Motor neuron (in vitro differentiated cells): ENCODE data around the gene KRTAP5-11. TPM values are rescaled to one million over a fixed set of nuclear protein-coding genes. Genes with fewer than 3 reads are reported as not detected.
"Not testable (repeated sequence)": the region's sequence is repeated elsewhere in the genome, so short reads cannot be mapped to it uniquely, and the experiment has no call there.

Experiments
- ATAC-seq, 8 experiments: fragments of 200-7000 bp; cut with Tn5 transposase; replicated peaks in 6 of 8; 2 replicates each; pipeline ENCODE4 v1.8.0; 2021; ENCODE audit warnings: mild to moderate bottlenecking in 8 of 8, moderate library complexity in 8 of 8
- H3K27ac ChIP-seq, 2 donors: fragments of 250-450 bp; sonication (Bioruptor Pico); 2 replicates each; pipeline ENCODE4 v1.9.0; 2021; ENCODE audit warnings: antibody characterized with exemption in 2 of 2, mild to moderate bottlenecking in 2 of 2, moderate library complexity in 1 of 2
- H3K4me1 ChIP-seq, 2 donors: fragments of 250-450 bp; sonication (Bioruptor Pico); replicated peaks in 1 of 2; 2 replicates each; pipeline ENCODE4 v1.6.1; 2021; ENCODE audit warnings: antibody characterized with exemption in 2 of 2, mild to moderate bottlenecking in 2 of 2, moderate library complexity in 1 of 2
- H3K4me3 ChIP-seq, 5 donors: fragments of 250-450 bp; sonication (Bioruptor Pico); 2 replicates each; pipeline ENCODE4 v1.9.0; 2021; ENCODE audit warnings: antibody characterized with exemption in 5 of 5, mild to moderate bottlenecking in 5 of 5, moderate library complexity in 4 of 5
- WGBS, 10 experiments: fragments of 450-650 bp; shearing (Covaris generic); methylation state at CpG; one replicate each; pipeline ENCODE4 v1.0.0; 2022; 5-methylcytosine and 5-hydroxymethylcytosine counted together
- in situ Hi-C, 9 experiments: fragments of 400-800 bp; cut with MboI; loops; one replicate each; pipeline ENCODE4 v1.15.0; 2021; ENCODE audit warnings: low sequenced_read_pairs in 9 of 9, low pct_unique_long_range_greater_than_20kb in 2 of 9; ENCODE audit not compliant: unreplicated experiment in 9 of 9
- total RNA-seq, 8 experiments: library from RNA; unstranded; fragments of 300-600 nt; gene quantifications; 2 replicates each; pipeline versions ENCODE4 v1.2.3 to v1.2.4, GENCODE V29; 2022

KRTAP5-11 gene
- total RNA-seq, 8 experiments from 2014 or later, result 0.76 TPM; not detected in 7

- H3K4me3 ChIP-seq, H3K4me1 ChIP-seq, in situ Hi-C loops, H3K27ac ChIP-seq, ATAC-seq: not testable (repeated sequence)
- 4% methylated on average over 9 of the region's 48 CpGs; no CpG with 5 or more reads in 9 of the 10 experiments for WGBS, 10 experiments
These were observed 24.3 kb upstream of the KRTAP5-11 start for GRCh38 chr11:71606853-71607519.

- H3K4me3 ChIP-seq, H3K4me1 ChIP-seq, H3K27ac ChIP-seq, in situ Hi-C loops, ATAC-seq: not testable (repeated sequence)
- no CpG with 5 or more reads among the region's 17 CpGs for WGBS, 10 experiments
These were observed 22.3 kb upstream of the KRTAP5-11 start for GRCh38 chr11:71604798-71605488.

GRCh38 chr11:71603221-71603620 lies 20.5 kb upstream of the KRTAP5-11 start:
- H3K4me3 ChIP-seq, H3K4me1 ChIP-seq, ATAC-seq, in situ Hi-C loops, H3K27ac ChIP-seq: not testable (repeated sequence)
- 0% methylated on average over 1 of the region's 11 CpGs; no CpG with 5 or more reads in 9 of the 10 experiments for WGBS, 10 experiments

GRCh38 chr11:71589546-71589920 lies 6.9 kb upstream of the KRTAP5-11 start:
- H3K4me1 ChIP-seq, H3K27ac ChIP-seq, H3K4me3 ChIP-seq, ATAC-seq, in situ Hi-C loops: not testable (repeated sequence)
- 0 to 83% (median 61%) methylated on average over 1 to 7 of the region's 8 CpGs; no CpG with 5 or more reads in 6 of the 10 experiments for WGBS, 10 experiments

GRCh38 chr11:71588822-71589545 lies 6.3 kb upstream of the KRTAP5-11 start:
- H3K4me3 ChIP-seq, ATAC-seq, H3K4me1 ChIP-seq, H3K27ac ChIP-seq, in situ Hi-C loops: not testable (repeated sequence)
- 33 to 91% (median 55%) methylated on average over 1 to 5 of the region's 11 CpGs; no CpG with 5 or more reads in 4 of the 10 experiments for WGBS, 10 experiments

- H3K4me1 ChIP-seq, H3K4me3 ChIP-seq, ATAC-seq, in situ Hi-C loops, H3K27ac ChIP-seq: not testable (repeated sequence)
- 33 to 100% (median 86%) methylated on average over 1 of the region's 4 CpGs; no CpG with 5 or more reads in 5 of the 10 experiments for whole genome bisulfite sequencing, 10 experiments
These were observed 5.6 kb upstream of the KRTAP5-11 start for GRCh38 chr11:71588314-71588713.

- 20 to 100% (median 70%) methylated on average over 1 to 5 of the region's 5 CpGs for WGBS, 10 experiments
- H3K4me3 ChIP-seq, in situ Hi-C loops, ATAC-seq, H3K27ac ChIP-seq, H3K4me1 ChIP-seq: not testable (repeated sequence)
These were observed 3.0 kb upstream of the KRTAP5-11 start for GRCh38 chr11:71585673-71586072.

GRCh38 chr11:71582969-71583368 lies 294 bp upstream of the KRTAP5-11 start:
- ATAC-seq, in situ Hi-C loops: not testable (repeated sequence)
- WGBS, 10 experiments, result 33 to 100% (median 92%) methylated on average over 2 of the region's 2 CpGs; no CpG with 5 or more reads in 3 of the 10 experiments

GRCh38 chr11:71581826-71582225 lies 849 bp downstream of the KRTAP5-11 start:
- in situ Hi-C loops, result no loop called here
- no peak for ATAC-seq
- Histone ChIP-seq H3K4me3 (no peak overlapping the region), H3K27ac (no peak overlapping the region), H3K4me1 (peaks cover 0 to 8% of the 10 kb centered on the region in 2 donors)
- 48 to 100% (median 100%) methylated on average over 2 to 3 of the region's 4 CpGs; no CpG with 5 or more reads in 7 of the 10 experiments for WGBS, 10 experiments

More at GRCh38 chr11:71582969-71583368, 294 bp upstream of the KRTAP5-11 start:
- not testable (repeated sequence) for H3K4me3 ChIP-seq, H3K27ac ChIP-seq, H3K4me1 ChIP-seq

GRCh38 chr11:71580057-71581003 lies 2.3 kb downstream of the KRTAP5-11 start:
- in situ Hi-C loops, result no loop called here
- peaks cover 8 to 9% of the 10 kb centered on the region in 2 donors for H3K4me1 ChIP-seq
- WGBS, 10 experiments, result 0 to 29% (median 15%) methylated on average over 2 to 7 of the region's 8 CpGs; no CpG with 5 or more reads in 1 of the 10 experiments
- H3K27ac ChIP-seq, result no peak overlapping the region
- H3K4me3 ChIP-seq, result no peak overlapping the region
- ATAC-seq, result peak; percentile 40 to 89 (median 60)

GRCh38 chr11:71579513-71579912 lies 3.2 kb downstream of the KRTAP5-11 start:
- peak in 4 of 8 experiments; percentile 15 to 86 (median 52) for ATAC-seq
- H3K4me3 ChIP-seq, H3K27ac ChIP-seq, in situ Hi-C loops: not testable (repeated sequence)
- WGBS, 10 experiments, result 67 to 75% methylated on average over 3 to 4 of the region's 7 CpGs; no CpG with 5 or more reads in 8 of the 10 experiments
- H3K4me1 ChIP-seq, result peaks cover 9 to 10% of the 10 kb centered on the region in 2 donors

GRCh38 chr11:71577469-71578004 lies 5.1 kb downstream of the KRTAP5-11 start:
- WGBS, 10 experiments, result 17 to 100% (median 76%) methylated on average over 1 to 6 of the region's 7 CpGs; no CpG with 5 or more reads in 3 of the 10 experiments
- Histone ChIP-seq H3K27ac (no peak overlapping the region), H3K4me1 (peaks cover 9 to 10% of the 10 kb centered on the region in 2 donors), H3K4me3 (no peak overlapping the region)
- ATAC-seq, result no peak
- in situ Hi-C loops, result no loop called here
